NCI-H146 (cell line): Measurements from ENCODE around the gene FFAR1.
A peak's percentile ranks its signal among the peaks of the same experiment; 100 is the strongest.
"Not testable (repeated sequence)": the region's sequence is repeated elsewhere in the genome, so short reads cannot be mapped to it uniquely, and the experiment has no call there.

ENCODE experiments used
- DNase-seq: peaks from one replicate; lab custom pipeline; 2025; lab: John Stamatoyannopoulos, UW

Gene FFAR1

DNA sequence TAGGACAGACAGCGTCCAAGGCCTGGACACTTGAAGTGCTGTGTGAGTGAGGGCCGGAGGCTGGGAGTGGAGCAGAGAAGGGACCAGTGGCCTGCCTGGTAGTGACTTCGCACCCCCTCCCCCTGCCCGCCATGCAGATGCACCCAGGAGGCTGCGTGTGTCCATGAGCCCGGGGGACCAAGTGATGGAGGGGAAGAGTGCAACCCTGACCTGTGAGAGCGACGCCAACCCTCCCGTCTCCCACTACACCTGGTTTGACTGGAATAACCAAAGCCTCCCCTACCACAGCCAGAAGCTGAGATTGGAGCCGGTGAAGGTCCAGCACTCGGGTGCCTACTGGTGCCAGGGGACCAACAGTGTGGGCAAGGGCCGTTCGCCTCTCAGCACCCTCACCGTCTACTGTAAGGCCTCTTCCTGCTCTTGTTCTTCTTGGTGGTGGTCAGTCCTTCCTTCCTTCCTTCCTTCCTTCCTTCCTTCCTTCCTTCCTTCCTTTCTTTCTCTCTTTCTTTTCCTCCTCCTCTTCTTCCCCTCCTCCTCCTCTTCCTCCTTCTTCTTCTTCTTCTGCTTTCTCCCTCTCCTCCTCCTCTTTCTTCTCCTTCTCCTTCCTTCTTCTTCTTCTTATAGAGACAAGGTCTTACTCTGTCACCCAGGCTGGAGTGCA lies 6.0 kb upstream of the FFAR1 start:
- no peak for DNase-seq

DNA sequence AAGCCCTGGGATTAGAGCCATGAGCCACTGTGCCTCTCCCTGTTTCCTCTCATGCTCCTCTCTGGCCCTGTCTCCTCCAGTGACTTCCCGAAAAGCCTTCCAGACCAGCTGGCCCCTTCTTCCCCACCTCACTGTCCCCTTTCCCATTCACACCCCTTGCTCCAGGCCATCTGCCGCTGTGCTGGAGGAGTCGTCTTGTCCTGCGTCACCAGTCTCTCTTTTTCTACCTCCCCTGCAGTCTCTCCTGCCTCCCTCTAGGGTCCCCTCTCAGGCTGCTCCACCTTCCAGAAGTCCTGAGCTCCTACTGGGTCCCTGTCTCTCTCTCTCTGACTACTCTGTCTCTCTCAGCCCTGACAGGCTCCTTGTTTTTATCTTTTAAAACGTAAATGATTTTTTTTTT lies 5.3 kb upstream of the FFAR1 start:
- no peak for DNase-seq

GRCh38 chr19:35344511-35345031 lies 3.1 kb upstream of the FFAR1 start:
- no peak for DNase-seq

GRCh38 chr19:35345671-35346111 lies 2.0 kb upstream of the FFAR1 start:
- DNase-seq = no peak

GRCh38 chr19:35346193-35347052 lies 1.3 kb upstream of the FFAR1 start:
- DNase-seq = no peak

DNA sequence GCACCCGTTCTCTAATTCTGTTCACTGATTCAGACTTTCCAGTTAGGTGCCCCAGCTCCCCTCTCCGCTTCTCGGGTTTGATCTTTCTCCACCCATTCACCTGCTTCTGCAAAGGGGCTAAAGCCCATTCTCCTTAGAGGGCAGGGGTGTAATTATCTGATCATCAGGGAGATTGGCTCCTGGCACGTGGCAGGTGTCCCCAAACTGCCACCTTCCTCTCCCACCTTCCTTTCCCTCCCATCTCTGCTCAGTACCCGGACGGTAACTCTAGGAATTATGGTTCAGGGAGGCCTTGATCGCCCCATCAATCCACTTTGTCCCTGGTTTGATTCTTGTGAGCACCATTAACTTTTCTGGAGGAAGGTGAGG lies 212 bp downstream of the FFAR1 start:
- no peak for DNase-seq

DNA sequence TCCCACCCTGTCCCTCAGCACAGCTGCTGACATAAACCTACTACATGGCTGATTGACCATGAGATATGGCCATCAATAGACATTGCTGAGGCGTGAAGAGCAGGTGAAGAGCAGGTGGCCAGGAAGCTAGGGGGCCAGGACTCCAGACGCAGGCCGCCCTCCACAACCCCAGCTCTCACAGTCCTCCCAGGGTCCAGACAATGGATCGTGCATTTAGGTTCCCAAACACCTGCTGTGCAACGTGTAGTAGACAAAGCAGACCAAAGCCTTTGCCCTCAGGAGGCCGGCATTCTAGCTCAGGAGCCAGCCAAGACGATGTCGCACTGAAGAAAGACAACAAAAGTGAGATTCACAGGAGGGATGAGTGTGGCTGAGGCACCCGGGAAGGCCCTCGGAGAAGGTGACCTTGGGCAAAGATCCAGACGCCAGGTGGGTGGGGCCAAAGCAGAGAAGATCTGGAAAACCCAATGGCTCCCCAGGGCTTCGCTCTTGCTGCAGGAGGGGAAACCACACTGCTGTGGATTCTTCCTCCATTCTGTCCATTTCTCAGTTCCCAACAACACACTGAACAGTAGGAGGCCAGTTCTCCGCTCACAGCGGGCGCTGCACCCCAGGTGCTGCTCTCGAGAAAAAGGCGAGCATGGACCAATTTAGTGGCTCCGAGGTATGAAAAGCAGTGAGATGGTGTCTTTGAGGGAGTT lies 1.4 kb downstream of the FFAR1 start:
- DNase-seq = peak; percentile 18

- no peak for DNase-seq
Observed at GRCh38 chr19:35349614-35350521, 2.2 kb downstream of the FFAR1 start.

- DNase-seq = no peak
Observed at GRCh38 chr19:35350591-35350990, 2.9 kb downstream of the FFAR1 start.

- no peak for DNase-seq
Observed at GRCh38 chr19:35351411-35352176, 3.9 kb downstream of the FFAR1 start.

DNA sequence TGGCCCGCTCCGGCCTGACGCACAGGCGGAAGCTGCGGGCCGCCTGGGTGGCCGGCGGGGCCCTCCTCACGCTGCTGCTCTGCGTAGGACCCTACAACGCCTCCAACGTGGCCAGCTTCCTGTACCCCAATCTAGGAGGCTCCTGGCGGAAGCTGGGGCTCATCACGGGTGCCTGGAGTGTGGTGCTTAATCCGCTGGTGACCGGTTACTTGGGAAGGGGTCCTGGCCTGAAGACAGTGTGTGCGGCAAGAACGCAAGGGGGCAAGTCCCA lies 4.4 kb downstream of the FFAR1 start:
- DNase-seq = no peak

DNA sequence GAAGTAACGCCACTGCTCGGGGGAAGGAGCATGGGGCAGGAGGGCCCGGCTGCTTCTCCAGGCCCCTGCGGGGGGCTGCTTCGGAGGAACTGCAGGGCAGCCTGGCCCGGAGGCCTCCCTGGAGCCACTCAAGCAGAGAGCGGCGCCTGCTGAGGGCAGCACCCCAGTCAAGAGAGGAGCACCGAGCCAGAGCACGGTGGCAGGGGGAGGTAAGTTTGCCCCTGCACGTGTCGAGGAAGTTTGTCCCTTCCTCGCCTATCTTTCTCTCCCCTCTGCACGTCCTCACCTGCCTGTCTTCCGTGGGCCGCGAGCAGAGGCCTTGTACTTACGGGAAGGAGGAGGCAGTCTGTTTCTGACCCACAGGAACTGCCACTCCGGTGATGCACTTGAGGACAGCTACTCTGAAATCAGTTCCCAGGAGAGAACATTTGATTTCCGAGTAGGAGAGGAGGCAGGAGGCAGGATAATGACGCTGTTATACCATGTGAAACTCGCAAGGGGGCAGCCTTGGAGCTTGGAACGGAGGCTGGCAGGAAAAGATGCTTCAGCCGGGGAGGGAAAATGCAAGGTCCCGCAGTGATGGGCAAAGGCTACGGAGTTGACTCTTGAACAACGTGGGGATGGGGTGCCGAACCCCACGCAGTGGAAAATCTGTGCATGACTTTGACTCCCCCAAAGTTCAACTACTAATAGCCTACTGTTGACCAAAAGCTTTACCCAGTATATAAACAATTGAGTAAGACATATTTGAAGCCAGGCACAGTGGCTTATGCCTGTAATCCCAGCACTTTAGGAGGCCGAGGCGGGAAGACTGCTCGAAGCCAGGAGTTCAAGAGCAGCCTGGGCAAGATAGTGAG lies 5.0 kb downstream of the FFAR1 start:
- peak; percentile 73 for DNase-seq

DNA sequence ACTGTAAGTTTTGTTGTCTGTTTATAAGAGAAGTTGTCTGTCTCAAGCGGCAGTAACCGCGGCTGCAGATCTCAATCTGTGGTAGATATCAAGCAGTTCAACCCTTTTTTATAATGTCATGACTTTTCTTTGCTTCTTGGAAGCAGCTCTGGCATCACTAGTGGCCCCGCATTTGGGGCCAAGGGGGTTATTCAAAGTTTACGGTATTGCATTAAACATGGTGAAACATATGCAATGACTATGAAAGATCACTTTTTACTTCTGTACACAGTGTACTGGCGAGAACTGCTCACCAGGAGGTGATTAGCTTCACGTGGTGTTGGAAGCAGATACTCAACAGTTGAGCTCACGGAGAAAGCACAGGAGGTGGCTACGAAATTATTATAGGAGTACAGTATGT lies 5.9 kb downstream of the FFAR1 start:
- no peak for DNase-seq

GRCh38 chr19:35354898-35355297 lies 7.2 kb downstream of the FFAR1 start:
- DNase-seq = no peak

GRCh38 chr19:35355791-35356460 lies 8.2 kb downstream of the FFAR1 start:
- DNase-seq = no peak

DNA sequence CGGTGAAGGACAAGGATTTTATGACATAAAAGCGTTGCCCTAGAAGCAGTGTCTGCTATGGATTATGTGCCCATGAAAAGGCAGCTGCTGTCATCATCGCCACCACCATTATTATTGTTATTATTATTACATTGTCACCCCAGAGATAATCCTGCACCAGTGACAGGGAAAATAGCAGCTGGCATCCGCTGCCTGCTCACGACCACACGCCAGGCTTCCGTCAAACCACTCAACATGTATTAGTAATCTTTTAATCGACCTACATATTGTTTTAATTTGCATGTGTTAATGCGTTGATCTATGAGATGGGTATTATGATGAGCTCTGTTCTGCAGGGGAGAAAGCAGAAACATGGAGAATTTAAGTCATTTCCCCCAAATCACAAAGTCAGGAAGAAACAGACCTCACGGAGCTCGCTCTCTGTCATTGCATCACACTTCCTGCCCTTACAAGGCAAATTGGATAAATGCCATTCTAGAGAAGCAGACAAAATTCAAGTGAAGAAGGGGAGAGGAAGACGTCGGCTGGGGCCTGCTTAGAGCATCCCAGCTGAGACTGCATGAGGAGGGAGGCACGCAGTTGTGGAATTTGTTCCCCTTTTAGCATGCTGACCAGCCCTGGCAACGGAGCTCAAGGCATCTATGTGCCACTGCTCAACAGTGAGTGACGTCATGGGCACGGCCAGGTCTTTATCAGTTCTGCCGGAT lies 10.3 kb downstream of the FFAR1 start, which contains the start of gene FFAR3:
TSS of gene FFAR3 (plus strand) at position 594 of the 707 bp plus-strand sequence. CDS start 431 bp downstream, outside the sequence.
- no peak for DNase-seq

DNA sequence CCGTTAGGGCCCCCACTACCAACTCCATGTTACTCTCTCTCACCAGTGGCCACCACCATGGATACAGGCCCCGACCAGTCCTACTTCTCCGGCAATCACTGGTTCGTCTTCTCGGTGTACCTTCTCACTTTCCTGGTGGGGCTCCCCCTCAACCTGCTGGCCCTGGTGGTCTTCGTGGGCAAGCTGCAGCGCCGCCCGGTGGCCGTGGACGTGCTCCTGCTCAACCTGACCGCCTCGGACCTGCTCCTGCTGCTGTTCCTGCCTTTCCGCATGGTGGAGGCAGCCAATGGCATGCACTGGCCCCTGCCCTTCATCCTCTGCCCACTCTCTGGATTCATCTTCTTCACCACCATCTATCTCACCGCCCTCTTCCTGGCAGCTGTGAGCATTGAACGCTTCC lies 11.1 kb downstream of the FFAR1 start:
- not testable (repeated sequence) for DNase-seq

GRCh38 chr19:35359395-35359794 lies 11.7 kb downstream of the FFAR1 start:
- DNase-seq = not testable (repeated sequence)

GRCh38 chr19:35360081-35360480 lies 12.4 kb downstream of the FFAR1 start:
- DNase-seq = not testable (repeated sequence)
